PC-9 (cell line): ENCODE data around the gene RGS7. TPM values are rescaled to one million over a fixed set of nuclear protein-coding genes. Genes with fewer than 3 reads are reported as not detected.

Experiments used
- BruUV-seq: library from RNA; stranded (reverse); fragments of 400-500 nt; replicated peaks from 2 replicates; lab custom pipeline; 2021; lab: Mats Ljungman, UMichigan
- CTCF ChIA-PET: fragments of 300-600 bp; sonication (Branson Sonifier 250); formaldehyde crosslinking; loops from one replicate; lab custom pipeline; 2022; ENCODE audit warnings: antibody characterized with exemption; lab: Charles Lee
- POLR2A ChIA-PET: fragments of 300-600 bp; sonication (Branson Sonifier 250); formaldehyde crosslinking; loops from one replicate; lab custom pipeline; 2022; ENCODE audit warnings: antibody characterized with exemption; ENCODE audit not compliant: unreplicated experiment; lab: Charles Lee
- DNase-seq, 2 experiments: peaks; one replicate each; pipeline versions ENCODE4 v3.0.0 to v3.0.0-alpha.2; 2015 to 2022; ENCODE audit warnings: mixed read lengths in 1 of 2
- H2AFZ ChIP-seq: fragments of 200-600 bp; sonication (generic); 2 replicates; pipeline ENCODE4 v1.8.1; 2017; ENCODE audit warnings: antibody characterized with exemption
- H3F3A ChIP-seq: fragments of 200-600 bp; sonication (generic); 2 replicates; pipeline ENCODE4 v1.8.1; 2017; ENCODE audit warnings: antibody characterized with exemption, mild to moderate bottlenecking, low read depth; ENCODE audit not compliant: insufficient read depth
- H3K27ac ChIP-seq: fragments of 200-600 bp; sonication (generic); 2 replicates; pipeline ENCODE4 v1.6.1; 2016; ENCODE audit warnings: mixed run types
- H3K27me3 ChIP-seq: fragments of 200-600 bp; sonication (generic); 2 replicates; pipeline ENCODE4 v1.6.1; 2016; ENCODE audit warnings: low read depth, mixed run types; ENCODE audit not compliant: insufficient read depth
- H3K36me3 ChIP-seq: fragments of 200-600 bp; sonication (generic); 2 replicates; pipeline ENCODE4 v1.6.1; 2016; ENCODE audit warnings: low read depth, mixed run types
- H3K4me1 ChIP-seq: fragments of 200-600 bp; sonication (generic); replicated peaks from 2 replicates; pipeline ENCODE4 v1.6.1; 2016; ENCODE audit warnings: mixed run types; ENCODE audit not compliant: insufficient read depth
- H3K4me2 ChIP-seq: fragments of 200-600 bp; sonication (generic); 2 replicates; pipeline ENCODE4 v1.6.1; 2017; ENCODE audit warnings: mixed run types
- H3K4me3 ChIP-seq: fragments of 200-600 bp; sonication (generic); 2 replicates; pipeline ENCODE4 v1.6.1; 2016; ENCODE audit warnings: mixed run types
- H3K79me2 ChIP-seq: fragments of 200-600 bp; sonication (generic); 2 replicates; pipeline ENCODE4 v1.6.1; 2017; ENCODE audit warnings: low read depth, mixed run types
- H3K9me2 ChIP-seq: fragments of 200-600 bp; sonication (generic); 2 replicates; pipeline ENCODE4 v1.8.1; 2017; ENCODE audit warnings: mild to moderate bottlenecking; ENCODE audit not compliant: insufficient read depth
- H3K9me3 ChIP-seq: fragments of 200-600 bp; sonication (generic); 2 replicates; pipeline ENCODE4 v1.8.1; 2016; ENCODE audit warnings: low read depth; ENCODE audit not compliant: insufficient read depth
- H4K20me1 ChIP-seq: fragments of 200-600 bp; sonication (generic); 2 replicates; pipeline ENCODE4 v1.8.1; 2017; ENCODE audit not compliant: insufficient read depth
- EZH2 ChIP-seq: fragments of 200-600 bp; sonication (generic); IDR thresholded peaks from 2 replicates; pipeline ENCODE4 v1.8.0; 2017; ENCODE audit warnings: antibody characterized with exemption, low read depth
- intact Hi-C: fragments of 100-400 bp; cut with micrococcal nuclease; formaldehyde crosslinking; loops from one replicate; pipeline ENCODE4 v1.10.0; 2022; ENCODE audit not compliant: unreplicated experiment
- total RNA-seq: library from RNA; stranded (reverse); gene quantifications from 2 replicates; pipeline ENCODE4 v1.2.3, GENCODE V29; 2021
- TF ChIP-seq, protein P1 (sequence below): fragments of 200-600 bp; sonication (generic); conservative IDR thresholded peaks from 2 replicates; pipeline ENCODE4 v1.6.1; 2017; ENCODE audit warnings: mixed run types, antibody characterized with exemption, mild to moderate bottlenecking, moderate library complexity

The RGS7 gene
- total RNA-seq, 1 experiment from 2014 or later, result 5.8 TPM

DNA sequence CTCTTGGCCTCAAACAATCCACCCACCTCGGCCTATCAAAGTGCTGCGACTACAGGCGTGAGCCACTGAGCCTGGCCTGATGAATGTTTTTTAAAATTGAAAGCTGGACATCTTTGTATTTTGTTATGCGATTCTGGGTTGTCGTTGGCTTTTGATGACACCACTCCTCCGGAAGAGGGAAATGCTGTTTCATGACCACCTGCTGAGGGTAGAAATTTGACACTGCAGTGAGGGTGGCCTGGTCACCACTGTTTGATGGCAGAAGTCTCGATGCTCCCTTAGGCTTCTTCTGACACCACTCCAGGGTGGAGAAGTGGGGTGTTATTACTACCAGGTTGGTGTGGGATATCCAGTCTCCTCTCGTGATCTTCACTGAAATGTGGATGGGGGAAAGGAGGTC is 357.2 kb downstream of the RGS7 start:
- intact Hi-C loops, result no loop called here
- CTCF ChIA-PET, result no interaction called here
- Histone ChIP-seq H3F3A (no peaks in the 10 kb centered on the region), H3K27ac (no peak overlapping the region), H2AFZ (no peak overlapping the region), H3K4me1 (no peaks in the 10 kb centered on the region), H3K9me2 (no peaks in the 10 kb centered on the region), H3K9me3 (no peaks in the 10 kb centered on the region), H3K36me3 (no peaks in the 10 kb centered on the region), H3K4me2 (no peak overlapping the region), H3K27me3 (peaks cover 33% of the 10 kb centered on the region), H3K4me3 (no peak overlapping the region), H4K20me1 (no peaks in the 10 kb centered on the region), H3K79me2 (no peaks in the 10 kb centered on the region)
- TF ChIP-seq, protein P1, sequence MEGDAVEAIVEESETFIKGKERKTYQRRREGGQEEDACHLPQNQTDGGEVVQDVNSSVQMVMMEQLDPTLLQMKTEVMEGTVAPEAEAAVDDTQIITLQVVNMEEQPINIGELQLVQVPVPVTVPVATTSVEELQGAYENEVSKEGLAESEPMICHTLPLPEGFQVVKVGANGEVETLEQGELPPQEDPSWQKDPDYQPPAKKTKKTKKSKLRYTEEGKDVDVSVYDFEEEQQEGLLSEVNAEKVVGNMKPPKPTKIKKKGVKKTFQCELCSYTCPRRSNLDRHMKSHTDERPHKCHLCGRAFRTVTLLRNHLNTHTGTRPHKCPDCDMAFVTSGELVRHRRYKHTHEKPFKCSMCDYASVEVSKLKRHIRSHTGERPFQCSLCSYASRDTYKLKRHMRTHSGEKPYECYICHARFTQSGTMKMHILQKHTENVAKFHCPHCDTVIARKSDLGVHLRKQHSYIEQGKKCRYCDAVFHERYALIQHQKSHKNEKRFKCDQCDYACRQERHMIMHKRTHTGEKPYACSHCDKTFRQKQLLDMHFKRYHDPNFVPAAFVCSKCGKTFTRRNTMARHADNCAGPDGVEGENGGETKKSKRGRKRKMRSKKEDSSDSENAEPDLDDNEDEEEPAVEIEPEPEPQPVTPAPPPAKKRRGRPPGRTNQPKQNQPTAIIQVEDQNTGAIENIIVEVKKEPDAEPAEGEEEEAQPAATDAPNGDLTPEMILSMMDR, result no peak
- TF ChIP-seq EZH2, result no peak
- POLR2A ChIA-PET, result no interaction called here
- no TSS peak for BruUV-seq
- no peak for DNase-seq

- Histone ChIP-seq H3F3A (no peaks in the 10 kb centered on the region), H4K20me1 (no peaks in the 10 kb centered on the region), H3K4me2 (no peak overlapping the region), H3K9me2 (no peaks in the 10 kb centered on the region), H3K4me1 (no peaks in the 10 kb centered on the region), H3K9me3 (no peaks in the 10 kb centered on the region), H3K79me2 (no peaks in the 10 kb centered on the region), H2AFZ (no peak overlapping the region), H3K36me3 (no peaks in the 10 kb centered on the region), H3K27me3 (peaks cover 26% of the 10 kb centered on the region), H3K4me3 (no peak overlapping the region), H3K27ac (no peak overlapping the region)
- intact Hi-C loops, result no loop called here
- no peak for DNase-seq
- ChIA-PET CTCF (no interaction called here), POLR2A (no interaction called here)
- TF ChIP-seq EZH2, result no peak
- TF ChIP-seq, protein P1, result no peak
- BruUV-seq, result no TSS peak
Measured at GRCh38 chr1:240998441-240999015, 358.5 kb downstream of the RGS7 start.

DNA sequence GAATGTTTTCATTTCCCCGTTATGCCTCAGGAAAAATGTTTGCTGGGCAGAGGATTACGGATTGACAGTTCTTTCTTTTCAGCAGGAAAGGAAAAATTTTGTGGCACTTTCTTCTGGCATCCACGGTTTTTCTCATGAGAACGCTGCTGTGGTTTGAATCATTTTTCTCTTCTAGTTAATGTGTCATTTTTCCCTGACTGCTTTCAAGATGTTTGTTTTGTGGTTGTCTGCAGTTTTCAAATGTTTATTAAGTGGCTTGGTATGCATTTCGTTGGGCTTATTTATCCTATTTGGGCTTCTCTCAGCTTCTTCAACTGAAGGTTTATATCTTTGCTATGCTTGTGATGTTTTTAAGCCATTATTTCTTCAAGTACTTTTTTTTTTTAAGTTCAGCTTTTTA is 359.0 kb downstream of the RGS7 start:
- Histone ChIP-seq H3K79me2 (no peaks in the 10 kb centered on the region), H3K9me3 (no peaks in the 10 kb centered on the region), H3K27ac (no peak overlapping the region), H3K4me1 (no peaks in the 10 kb centered on the region), H3K4me3 (no peak overlapping the region), H3K27me3 (peaks cover 26% of the 10 kb centered on the region), H3F3A (no peaks in the 10 kb centered on the region), H3K36me3 (no peaks in the 10 kb centered on the region), H3K9me2 (no peaks in the 10 kb centered on the region), H2AFZ (no peak overlapping the region), H4K20me1 (no peaks in the 10 kb centered on the region), H3K4me2 (no peak overlapping the region)
- TF ChIP-seq EZH2, result no peak
- TF ChIP-seq, protein P1, result no peak
- ChIA-PET CTCF (no interaction called here), POLR2A (no interaction called here)
- intact Hi-C loops, result no loop called here
- DNase-seq, result no peak
- BruUV-seq, result no TSS peak
